SK-N-DZ (cell line): ENCODE data around the gene RNF32.
"Not testable (repeated sequence)": the region's sequence is repeated elsewhere in the genome, so short reads cannot be mapped to it uniquely, and the experiment has no call there.

Experiments
- DNase-seq: peaks from one replicate; pipeline ENCODE4 v3.0.0-alpha.2; 2015; ENCODE audit warnings: low spot score

Gene RNF32

GRCh38 chr7:156675721-156676120 lies 35.1 kb downstream of the RNF32 start:
- no peak for DNase-seq

GRCh38 chr7:156676263-156676662 lies 35.7 kb downstream of the RNF32 start:
- no peak for DNase-seq

GRCh38 chr7:156677374-156678054 lies 36.9 kb downstream of the RNF32 start:
- DNase-seq = no peak

- no peak for DNase-seq
Measured at GRCh38 chr7:156680281-156680680, 39.7 kb downstream of the RNF32 start.

GRCh38 chr7:156682928-156683327 lies 42.4 kb downstream of the RNF32 start:
- DNase-seq = no peak

- DNase-seq = no peak
Measured at GRCh38 chr7:156684251-156684650, 43.7 kb downstream of the RNF32 start.

GRCh38 chr7:156684661-156685060 lies 44.1 kb downstream of the RNF32 start:
- no peak for DNase-seq

GRCh38 chr7:156691764-156692163 lies 51.2 kb downstream of the RNF32 start:
- no peak for DNase-seq

- no peak for DNase-seq
Measured at GRCh38 chr7:156692849-156693248, 52.3 kb downstream of the RNF32 start.

- no peak for DNase-seq
Measured at GRCh38 chr7:156693627-156694026, 53.1 kb downstream of the RNF32 start.

GRCh38 chr7:156697283-156697682 lies 56.7 kb downstream of the RNF32 start:
- not testable (repeated sequence) for DNase-seq

- not testable (repeated sequence) for DNase-seq
Measured at GRCh38 chr7:156698512-156698911, 57.9 kb downstream of the RNF32 start.

GRCh38 chr7:156701787-156702186 lies 61.2 kb downstream of the RNF32 start:
- DNase-seq = not testable (repeated sequence)

GRCh38 chr7:156702399-156702798 lies 61.8 kb downstream of the RNF32 start:
- DNase-seq = no peak

- DNase-seq = no peak
Measured at GRCh38 chr7:156703209-156703608, 62.6 kb downstream of the RNF32 start.

GRCh38 chr7:156703773-156704482 lies 63.4 kb downstream of the RNF32 start:
- DNase-seq = no peak

- DNase-seq = no peak
Measured at GRCh38 chr7:156722043-156722826, 81.7 kb downstream of the RNF32 start.

- DNase-seq = no peak
Measured at GRCh38 chr7:156725073-156725472, 84.5 kb downstream of the RNF32 start.

- no peak for DNase-seq
Measured at GRCh38 chr7:156725936-156726335, 85.4 kb downstream of the RNF32 start.
